UCSD-AML1 (cell line): ENCODE measurements around the gene BLM.
"Not testable (repeated sequence)": the region's sequence is repeated elsewhere in the genome, so short reads cannot be mapped to it uniquely, and the experiment has no call there.

ENCODE experiments used
- DNase-seq: peaks from one replicate; lab custom pipeline; 2025; ENCODE audit not compliant: unreplicated experiment; lab: John Stamatoyannopoulos, UW

BLM gene

DNA sequence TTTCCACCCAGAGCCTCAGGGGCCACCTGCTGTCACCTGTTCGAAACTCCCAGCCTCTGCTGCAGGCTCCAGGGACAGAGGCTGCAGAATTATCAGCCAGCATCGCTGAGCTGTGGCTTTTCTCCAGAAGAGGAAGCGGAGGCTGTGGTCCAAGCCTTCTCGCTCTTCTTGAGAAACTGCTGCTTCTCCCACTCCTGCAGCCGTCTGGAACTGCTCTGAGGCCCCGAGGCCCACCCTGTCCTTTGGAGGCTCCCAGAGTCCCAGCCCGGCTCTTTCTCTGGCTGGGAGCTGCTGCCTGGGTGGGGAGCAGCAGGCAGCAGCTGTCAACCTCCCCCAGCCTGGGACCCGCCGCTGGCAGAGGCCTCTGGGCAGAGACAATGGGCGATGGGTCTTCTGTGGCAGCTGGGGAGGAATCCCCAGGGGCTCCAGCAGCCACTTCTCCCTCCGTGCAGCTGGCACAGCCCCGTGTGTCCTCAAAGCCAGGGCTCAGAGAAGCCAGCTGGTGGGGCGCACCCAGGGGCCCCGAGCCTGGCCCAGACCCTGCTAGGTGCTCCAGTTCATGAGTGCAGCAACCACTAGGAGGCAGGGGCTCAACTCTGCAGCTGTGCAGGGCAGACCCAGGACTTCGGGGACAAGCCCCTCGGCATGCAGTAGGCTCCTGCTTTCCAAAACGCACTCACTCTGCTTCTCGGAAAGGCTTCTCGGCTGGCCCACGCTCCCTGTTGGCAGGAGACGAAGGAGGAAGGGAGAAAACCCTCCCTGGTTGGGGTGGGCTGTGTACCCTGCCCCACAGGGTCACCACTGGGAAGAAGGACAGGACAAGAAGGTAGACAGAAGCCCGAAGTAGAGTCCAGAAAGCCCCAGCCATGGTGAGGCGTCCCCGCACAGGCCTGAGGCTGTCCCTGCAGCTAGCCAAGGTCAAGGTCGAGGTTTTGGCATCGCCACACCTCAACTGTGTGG, 101.4 kb downstream of the BLM start:
- DNase-seq, result peak; percentile 70

DNA sequence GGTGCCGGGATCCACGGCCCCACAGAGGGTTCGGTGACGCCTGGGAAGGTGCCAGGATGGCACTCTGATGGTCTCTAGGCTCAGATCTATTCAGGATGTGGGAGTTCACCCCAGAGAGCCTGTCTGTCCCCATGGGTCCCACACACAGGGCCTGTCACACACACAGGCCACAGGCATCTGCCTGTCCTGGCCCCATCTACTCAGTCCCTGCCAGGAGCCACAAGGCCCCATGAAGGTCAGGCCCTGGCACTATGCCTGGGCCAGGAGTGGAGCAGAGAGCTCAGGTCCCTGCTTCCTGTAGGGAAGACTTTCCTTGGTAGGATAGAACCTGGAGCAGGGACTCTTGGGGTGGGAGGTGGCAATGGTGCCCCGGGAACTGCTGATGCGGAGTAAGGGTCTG, 102.2 kb downstream of the BLM start:
- no peak for DNase-seq

DNA sequence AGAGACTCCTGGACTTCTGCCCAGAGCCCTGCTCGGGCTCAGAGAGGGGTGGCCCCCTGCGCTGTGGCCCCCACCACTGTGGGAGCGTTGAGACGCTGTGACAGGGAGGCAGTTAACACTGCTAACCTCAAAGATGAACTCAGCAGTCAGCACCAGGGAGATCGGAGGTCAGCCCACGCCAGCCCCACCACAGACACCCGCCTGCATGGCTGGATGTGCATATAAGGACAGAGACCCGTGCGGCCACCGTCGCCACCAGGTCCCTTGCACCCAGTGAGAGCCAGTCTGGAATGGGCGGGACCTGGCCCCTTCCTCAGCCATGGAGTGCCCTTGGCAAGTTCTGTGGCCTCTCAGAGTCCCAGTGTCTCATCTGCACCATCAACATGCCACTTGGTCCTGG, 102.7 kb downstream of the BLM start:
- no peak for DNase-seq

DNA sequence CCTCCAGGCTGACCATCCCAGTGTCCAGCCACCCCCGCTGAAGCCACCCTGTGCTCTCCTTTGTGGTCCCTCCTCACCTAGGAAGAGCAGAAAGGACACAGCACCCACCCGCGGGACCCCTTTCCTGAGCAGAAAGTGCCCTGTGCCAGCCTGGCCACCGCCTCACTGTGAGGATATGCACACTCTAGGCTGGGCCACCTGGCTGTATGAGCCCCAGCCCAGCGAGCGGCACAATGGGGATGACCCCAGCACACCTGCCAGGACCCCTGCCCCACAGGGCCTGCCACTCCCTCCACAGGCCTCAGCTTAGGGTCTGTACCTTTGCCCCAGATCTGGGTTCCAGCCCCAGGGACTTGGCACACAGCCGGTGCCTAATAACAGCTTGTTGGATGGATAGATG, 103.3 kb downstream of the BLM start:
- no peak for DNase-seq

DNA sequence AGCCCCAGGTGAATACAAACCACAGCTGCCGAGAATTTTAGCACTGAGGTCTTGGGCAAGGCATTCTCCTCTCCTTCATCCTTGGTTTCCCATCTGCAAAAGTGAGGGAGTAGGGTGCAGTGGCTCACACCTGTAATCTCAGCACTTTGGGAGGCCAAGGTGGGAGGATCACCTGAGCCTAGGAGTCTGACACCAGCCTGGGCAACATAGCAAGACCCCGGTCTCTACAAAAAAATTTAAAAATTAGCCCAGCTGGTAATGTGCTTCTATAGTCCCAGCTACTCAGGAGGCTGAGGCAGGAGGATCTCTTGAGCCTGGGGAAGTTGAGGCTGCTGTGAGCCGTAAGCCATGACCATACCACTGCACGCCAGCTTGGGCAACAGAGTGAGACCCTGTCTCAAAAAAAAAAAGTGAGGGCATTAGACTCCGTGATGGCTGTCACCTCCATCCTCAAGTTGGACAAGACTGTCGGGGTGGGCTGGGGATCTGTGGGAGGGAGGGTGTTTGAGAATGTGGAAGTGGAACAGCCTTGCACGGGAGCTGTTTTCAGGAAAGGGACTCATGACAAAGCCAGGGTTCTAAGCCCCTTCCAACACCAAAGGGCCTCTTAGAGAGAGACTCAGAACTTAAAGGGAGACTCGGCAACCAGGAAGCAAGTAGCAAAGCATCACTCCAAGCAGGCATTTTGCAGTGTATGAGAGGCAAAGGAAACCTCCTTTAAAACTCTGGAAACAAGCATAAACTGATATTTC, 105.2 kb downstream of the BLM start:
- no peak for DNase-seq

DNA sequence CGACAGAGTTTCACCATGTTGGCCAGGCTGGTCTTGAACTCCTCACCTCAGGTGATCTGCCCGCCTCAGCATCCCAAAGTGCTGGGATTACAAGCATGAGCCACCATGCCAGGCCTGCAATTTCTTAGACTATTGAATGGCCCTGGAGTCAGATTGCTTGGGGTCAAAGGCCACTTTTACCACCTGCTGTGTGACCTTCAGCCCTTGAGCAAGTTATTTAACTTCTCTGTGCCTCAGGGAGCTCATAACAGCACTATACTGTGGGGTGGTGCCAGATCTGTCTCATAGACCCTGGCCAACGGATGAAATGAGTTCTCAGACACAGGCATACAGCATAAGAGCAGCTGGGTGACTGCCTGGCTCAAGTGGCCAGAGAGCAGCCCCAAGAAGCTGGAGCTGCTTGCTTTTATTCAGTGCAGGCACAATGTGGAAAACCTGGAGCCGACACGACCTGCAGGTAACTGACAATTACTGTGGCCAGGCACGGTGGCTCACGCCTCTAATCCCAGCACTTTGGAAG, 106.4 kb downstream of the BLM start:
- no peak for DNase-seq

DNA sequence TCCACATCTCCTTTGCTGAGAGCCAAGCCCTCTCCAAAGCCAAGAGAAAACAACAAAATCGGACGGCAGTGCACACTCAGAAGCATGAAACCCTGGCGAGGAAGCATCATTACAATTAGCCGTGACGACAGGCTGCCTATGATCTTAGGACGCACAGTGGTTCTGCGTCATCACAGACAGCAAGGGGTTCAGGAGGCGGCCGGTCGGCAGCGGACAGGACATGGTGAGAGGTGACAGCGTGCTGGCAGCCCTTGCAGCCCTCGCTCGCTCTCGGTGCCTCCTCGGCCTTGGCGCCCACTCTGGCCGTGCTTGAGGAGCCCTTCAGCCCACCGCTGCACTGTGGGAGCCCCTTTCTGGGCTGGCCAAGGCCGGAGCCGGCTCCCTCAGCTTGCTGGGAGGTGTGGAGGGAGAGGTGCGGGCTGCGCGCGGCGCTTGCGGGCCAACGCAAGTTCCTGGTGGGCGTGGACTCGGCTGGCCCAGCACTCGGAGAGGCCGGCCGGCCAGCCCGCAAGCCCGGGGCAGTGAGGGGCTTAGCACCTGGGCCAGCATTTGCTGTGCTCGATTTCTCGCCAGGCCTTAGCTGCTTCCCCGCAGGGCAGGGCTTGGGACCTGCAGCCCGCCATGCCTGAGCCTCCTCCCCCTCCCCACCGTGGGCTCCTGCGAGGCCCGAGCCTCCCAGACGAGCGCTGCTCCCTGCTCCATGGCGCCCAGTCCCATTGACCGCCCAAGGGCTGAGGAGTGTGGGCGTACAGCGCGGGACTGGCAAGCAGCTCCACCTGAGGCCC, 108.2 kb downstream of the BLM start:
- DNase-seq, result not testable (repeated sequence)

DNA sequence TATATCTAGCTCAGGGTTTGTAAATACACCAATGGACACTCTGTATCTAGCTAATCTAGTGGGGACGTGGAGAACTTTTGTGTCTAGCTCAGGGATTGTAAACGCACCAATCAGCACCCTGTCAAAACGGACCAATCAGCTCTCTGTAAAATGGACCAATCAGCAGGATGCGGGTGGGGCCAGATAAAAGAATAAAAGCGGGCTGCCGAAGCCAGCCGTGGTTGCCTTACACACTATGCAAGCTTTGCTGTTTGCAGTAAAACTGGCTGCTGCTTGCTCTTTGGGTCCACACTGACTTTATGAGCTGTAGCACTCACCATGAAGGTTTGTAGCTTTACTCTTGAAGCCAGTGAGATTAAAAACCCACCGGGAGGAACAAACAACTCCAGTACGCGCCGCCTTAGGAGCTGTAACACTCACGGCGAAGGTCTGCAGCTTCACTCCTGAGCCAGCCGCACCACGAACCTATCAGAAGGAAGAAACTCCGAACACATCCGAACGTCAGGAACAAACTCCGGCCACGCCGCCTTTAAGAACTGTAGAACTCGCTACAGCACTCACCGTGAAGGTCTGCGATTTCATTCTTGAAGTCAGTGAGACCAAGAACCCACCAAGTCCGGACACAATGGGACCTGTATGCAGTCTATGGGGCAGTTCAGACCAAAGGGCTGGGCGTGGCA, 109.2 kb downstream of the BLM start:
- not testable (repeated sequence) for DNase-seq

DNA sequence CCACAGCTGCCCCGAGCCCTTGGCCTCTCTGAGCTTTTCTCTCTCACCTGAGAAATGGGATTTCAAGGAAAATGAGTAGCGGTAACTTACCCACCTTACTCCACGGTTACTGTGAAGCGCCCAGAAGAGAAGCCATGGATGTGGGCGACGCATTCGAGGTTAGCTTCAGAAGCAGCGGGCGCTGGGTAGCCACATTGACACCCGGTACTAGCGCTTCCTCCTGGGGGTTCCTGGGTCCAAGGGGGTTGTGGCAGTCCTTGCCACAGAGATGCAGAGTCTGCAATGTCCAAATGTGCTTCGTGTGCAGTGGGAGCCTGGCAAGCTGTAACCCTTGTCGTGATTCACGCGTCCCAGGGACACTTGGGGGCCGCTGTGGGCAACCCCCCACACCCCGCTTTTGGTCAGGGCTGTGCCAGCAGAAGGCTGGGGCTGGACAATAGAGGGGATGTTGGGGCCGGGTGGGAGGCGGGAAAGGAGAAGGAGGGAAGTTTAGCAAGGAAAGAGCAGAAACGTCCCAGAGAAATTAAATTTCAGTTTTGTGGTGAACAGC, 109.8 kb downstream of the BLM start:
- no peak for DNase-seq

DNA sequence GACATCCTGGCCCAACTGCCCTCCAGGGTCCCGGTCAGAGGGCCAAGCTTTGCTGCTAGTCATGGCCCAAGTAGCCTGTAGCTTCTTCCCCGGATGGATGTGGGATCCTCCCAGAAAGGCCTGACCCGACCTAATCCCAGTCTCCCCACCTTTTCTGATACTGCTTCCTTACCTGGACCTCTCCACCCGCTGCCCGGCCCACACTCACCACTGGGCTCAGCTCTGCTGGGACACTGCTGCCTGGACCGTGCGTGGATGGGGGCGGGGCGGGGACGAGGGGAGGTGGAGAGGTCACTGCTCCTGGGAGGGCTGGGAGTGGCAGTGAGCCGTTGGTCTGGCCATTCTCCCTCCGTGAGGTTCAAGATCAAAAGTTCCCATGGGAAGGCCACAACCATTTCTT, 111.0 kb downstream of the BLM start:
- no peak for DNase-seq

DNA sequence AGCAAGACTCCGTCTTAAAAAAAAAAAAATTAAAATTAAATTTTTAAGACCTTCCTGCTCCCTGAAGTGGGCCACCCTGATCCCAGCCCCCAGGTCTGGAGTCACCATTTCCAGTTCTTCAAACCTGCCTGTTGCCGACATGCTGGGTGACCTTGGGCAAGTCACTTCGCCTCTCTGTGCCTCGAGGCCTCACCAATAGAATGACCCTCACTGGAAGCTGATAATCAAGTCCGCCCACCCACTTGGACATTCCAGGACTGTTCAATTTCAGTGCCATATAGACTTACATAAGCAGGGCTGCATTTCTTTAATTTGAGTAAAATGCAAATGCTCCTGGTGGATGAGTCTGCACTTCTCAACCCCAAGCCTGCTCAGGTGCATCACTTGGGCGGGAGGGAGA, 112.0 kb downstream of the BLM start:
- no peak for DNase-seq

DNA sequence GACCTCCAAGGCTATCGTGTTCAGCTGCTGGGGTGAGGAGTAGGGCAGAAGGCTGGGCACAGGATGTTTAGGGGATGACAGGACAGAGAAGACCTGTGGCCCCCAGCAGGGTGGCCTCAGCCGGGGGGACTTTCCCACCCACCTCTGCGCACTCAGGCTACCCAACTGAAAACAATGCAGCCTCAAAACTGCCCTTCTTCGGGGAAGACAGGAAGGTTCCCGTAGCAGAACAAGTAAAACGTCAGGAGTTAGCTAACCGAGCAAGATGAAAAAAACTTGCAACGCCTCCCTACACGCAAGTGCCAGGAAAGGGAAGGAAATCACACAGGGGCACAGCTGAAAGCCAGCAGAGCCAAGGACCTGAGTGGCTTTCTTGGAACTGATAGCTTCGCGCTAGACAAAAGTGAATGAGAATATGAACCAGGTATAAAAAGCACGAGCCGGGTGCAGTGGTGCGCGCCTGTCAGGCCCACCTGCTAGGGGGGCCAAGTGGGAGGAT, 112.8 kb downstream of the BLM start:
- peak; percentile 69 for DNase-seq

DNA sequence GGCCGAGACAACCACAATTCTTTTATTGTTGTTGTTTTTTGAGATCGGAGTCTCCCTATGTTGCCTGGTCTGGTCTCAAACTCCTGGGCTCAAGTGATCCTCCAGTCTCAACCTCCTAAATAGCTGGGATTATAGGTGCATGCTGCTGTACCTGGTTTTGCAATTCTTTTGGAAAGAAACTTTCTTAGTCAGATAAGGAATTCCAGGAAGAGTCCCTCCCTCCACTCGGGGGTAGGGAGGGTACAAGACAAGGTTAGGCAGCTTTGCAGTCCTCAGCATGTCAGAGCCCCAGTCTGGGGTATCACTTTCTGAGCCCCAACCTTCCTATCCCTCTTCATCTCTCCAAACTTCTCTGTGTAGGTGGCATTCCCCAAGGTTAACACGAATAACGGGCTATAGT, 117.5 kb downstream of the BLM start:
- DNase-seq, result no peak

DNA sequence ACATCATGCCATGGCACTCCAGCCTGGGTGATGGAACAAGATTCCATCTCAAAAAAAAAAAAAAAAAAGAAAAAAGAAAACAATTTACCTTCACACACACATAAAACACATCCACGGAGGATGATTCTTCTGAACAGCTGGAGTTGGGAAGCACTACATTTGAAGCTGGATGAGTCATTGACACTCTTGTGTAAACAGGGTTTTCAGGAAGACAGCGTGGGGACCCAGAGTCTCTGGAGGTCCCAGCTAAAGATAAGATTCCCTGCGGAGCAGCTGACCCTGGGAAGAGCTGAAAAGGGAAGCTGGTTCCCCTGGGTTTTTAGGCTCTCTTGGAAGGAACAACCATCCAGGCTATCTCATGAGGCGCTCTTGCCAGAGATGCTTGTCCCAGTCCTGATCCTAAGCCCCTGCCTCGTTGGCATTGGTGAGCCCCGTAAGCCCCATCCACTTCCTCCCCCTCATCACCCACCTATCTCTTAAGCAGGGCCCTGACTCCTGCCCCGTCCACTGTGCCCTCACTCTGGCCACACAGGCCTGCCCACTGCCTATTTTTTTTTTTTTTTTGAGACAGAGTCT, 119.2 kb downstream of the BLM start:
- no peak for DNase-seq

DNA sequence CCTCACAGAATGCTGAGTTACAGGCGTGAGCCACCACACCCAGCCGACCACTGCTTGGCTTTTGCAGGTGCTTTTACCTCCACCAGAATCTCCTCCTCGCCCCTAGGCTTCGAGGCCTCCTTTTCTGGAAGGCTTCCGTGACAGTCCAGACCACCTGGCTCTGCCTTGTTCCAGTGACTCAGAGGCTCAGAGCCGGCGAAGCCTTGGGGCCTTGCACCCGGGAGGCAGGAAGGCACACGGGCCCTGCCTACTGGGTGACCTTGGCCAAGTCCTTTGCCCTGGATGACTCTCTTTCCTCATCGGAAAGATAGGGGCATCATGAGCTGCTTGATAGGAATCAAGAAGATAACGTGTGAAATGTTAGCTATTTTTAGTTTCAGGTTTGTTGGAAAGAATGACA, 119.9 kb downstream of the BLM start:
- DNase-seq, result no peak

DNA sequence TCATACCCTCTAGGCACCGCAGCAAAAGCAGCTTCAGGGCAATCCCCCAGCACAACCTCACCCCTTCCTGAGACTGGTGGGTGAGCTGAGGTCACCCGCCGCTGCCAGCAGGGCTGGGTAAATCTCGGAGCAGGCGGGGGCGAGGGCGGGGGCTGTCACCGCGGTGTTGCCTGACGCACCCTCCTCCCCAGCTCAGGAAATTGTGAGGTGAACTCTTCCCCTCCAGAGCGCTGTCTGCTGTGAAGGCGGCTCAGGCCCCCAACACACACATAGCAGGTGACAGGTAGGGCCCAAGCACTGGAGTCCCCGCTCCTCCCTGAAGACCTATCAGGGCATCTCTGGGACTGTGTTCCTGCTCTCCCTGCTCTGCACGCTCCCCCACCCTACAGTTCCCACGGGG, 121.0 kb downstream of the BLM start:
- DNase-seq, result no peak

DNA sequence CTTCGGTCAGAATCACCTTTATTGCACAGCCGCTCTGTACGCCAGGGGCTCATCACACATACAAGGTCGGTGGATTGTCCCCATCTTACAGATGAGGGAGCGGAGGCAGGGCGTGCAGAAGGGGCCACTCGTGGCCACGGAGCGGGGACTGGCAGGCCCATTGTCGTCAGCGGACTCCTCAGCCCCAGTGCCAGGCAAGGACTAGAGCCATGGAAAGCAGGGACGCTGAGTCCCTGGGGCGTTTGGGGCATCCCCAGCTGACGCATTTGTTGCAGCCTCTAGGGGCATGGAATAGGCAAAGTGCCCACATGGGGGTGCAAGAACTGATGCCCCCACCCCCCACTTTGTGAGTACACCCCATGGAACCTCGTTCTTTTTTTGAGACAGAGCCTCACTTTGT, 121.4 kb downstream of the BLM start:
- no peak for DNase-seq

DNA sequence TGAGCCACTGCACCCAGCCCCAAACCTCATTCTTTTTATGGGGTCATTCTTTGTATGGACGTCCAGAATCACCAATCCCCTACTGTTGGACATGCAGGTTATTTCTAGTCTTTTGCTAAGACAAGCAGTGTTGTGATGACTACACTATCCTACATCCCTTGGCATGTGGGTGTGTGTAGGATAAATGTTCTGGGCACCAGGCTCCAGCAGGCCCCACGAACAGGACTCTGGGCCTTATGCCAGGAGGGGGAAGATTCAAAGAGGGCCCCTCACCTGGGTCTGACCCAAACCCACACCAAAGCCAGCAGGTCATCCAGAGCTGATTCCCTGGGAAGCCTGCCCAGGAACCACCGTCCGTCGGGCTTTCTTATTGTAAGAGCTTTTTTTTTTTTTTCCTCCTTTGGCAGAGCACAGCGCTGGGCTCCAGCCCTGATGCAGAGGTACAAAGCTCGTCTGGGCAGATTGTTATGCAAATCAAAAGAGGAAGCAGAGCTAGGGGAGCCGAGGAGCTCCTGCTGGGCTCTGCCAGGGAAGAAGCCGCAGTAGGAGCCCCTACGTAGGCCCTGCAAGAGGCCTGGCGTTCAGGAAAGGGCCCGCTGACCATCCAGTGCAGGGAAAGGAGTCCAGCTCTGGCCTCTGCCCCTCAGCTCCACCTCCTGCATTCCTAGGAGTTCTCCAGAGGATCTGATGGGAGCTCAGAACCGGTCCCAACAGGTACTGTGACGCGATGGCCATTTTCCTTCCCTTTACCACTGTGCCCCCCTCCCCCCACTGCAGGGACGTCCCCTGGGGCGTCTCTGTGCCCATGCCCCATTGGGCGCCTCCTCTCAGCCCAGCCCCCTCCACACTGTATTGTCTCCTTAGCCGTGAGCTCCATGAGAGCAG, 122.3 kb downstream of the BLM start:
- DNase-seq, result peak; percentile 67
